ENCODE results near the gene OVOL2.

- TF ChIP-seq CTCF (IDR thresholded peaks at IDR 0.05) = no peak
- no peak for TF ChIP-seq POLR2A (IDR thresholded peaks at IDR 0.05)
These were observed 48.6 kb downstream of the OVOL2 start for GRCh38 chr20:18009116-18009515.

All from esophagus squamous epithelium (tissue), 4 donors.